Parathyroid adenoma (tissue), 2 donors: ENCODE results near the gene FXN.
"Not testable (repeated sequence)": the region's sequence is repeated elsewhere in the genome, so short reads cannot be mapped to it uniquely, and the experiment has no call there.

Source experiments
- H2AFZ ChIP-seq: fragments of 300-600 bp; sonication (generic); one replicate; pipeline ENCODE4 v1.7.0; 2017; ENCODE audit warnings: antibody characterized with exemption, mild to moderate bottlenecking
- H3K27ac ChIP-seq: fragments of 300-600 bp; sonication (generic); one replicate; pipeline ENCODE4 v1.7.0; 2017
- H3K27me3 ChIP-seq: fragments of 300-600 bp; sonication (generic); one replicate; pipeline ENCODE4 v1.7.0; 2017; ENCODE audit warnings: low read length; ENCODE audit not compliant: control insufficient read depth, insufficient read depth
- H3K36me3 ChIP-seq: fragments of 300-600 bp; sonication (generic); one replicate; pipeline ENCODE4 v1.7.0; 2017; ENCODE audit warnings: low read length; ENCODE audit not compliant: control insufficient read depth, insufficient read depth
- H3K4me1 ChIP-seq: fragments of 300-600 bp; sonication (generic); one replicate; pipeline ENCODE4 v1.7.0; 2017; ENCODE audit warnings: control low read depth
- H3K4me2 ChIP-seq: fragments of 300-600 bp; sonication (generic); one replicate; pipeline ENCODE4 v1.7.0; 2017; ENCODE audit warnings: low read length
- H3K4me3 ChIP-seq: fragments of 300-600 bp; sonication (generic); one replicate; pipeline ENCODE4 v1.7.0; 2017; ENCODE audit warnings: low read depth, low read length
- H3K79me2 ChIP-seq: fragments of 300-600 bp; sonication (generic); one replicate; pipeline ENCODE4 v1.7.0; 2017; ENCODE audit warnings: control low read depth
- H3K9ac ChIP-seq: fragments of 300-600 bp; sonication (generic); one replicate; pipeline ENCODE4 v1.7.0; 2017; ENCODE audit warnings: mild to moderate bottlenecking
- H3K9me3 ChIP-seq: fragments of 300-600 bp; sonication (generic); one replicate; pipeline ENCODE4 v1.7.0; 2017; ENCODE audit warnings: low read length; ENCODE audit not compliant: control insufficient read depth
- TF ChIP-seq, protein P1 (sequence below): fragments of 300-600 bp; sonication (generic); IDR thresholded peaks from one replicate; pipeline ENCODE4 v1.7.0; 2017; ENCODE audit warnings: antibody characterized with exemption, mild to moderate bottlenecking
- donor health status: primary hyperparathyroidism.

Gene FXN

DNA sequence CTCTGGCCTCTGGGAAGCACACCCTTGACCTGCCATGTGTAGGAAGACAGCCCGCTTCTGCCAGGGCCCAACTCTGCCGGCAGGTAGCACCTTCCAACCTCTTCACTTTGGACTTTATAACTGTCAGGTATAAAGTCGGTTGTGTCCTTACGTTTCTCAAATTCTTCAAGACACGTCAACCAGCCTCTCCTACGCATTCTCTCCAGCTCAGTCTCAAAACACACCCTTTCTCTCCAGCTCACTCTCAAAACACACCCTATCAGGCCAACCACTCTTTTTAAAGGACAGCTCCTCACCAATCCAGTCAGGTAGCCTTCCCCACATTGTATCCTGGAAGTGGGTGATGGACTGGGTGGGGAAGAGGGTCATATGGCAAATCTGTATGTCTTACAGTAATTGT lies 13.5 kb downstream of the FXN start:
- H3K27ac ChIP-seq = no peak overlapping the region
- no peaks in the 10 kb centered on the region for H3K27me3 ChIP-seq
- H3K36me3 ChIP-seq = no peaks in the 10 kb centered on the region
- no peak overlapping the region for H2AFZ ChIP-seq
- H3K4me1 ChIP-seq = no peaks in the 10 kb centered on the region
- TF ChIP-seq, protein P1, sequence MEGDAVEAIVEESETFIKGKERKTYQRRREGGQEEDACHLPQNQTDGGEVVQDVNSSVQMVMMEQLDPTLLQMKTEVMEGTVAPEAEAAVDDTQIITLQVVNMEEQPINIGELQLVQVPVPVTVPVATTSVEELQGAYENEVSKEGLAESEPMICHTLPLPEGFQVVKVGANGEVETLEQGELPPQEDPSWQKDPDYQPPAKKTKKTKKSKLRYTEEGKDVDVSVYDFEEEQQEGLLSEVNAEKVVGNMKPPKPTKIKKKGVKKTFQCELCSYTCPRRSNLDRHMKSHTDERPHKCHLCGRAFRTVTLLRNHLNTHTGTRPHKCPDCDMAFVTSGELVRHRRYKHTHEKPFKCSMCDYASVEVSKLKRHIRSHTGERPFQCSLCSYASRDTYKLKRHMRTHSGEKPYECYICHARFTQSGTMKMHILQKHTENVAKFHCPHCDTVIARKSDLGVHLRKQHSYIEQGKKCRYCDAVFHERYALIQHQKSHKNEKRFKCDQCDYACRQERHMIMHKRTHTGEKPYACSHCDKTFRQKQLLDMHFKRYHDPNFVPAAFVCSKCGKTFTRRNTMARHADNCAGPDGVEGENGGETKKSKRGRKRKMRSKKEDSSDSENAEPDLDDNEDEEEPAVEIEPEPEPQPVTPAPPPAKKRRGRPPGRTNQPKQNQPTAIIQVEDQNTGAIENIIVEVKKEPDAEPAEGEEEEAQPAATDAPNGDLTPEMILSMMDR = no peak
- H3K79me2 ChIP-seq = no peaks in the 10 kb centered on the region
- H3K4me2 ChIP-seq = no peak overlapping the region
- H3K9me3 ChIP-seq = no peaks in the 10 kb centered on the region
- H3K4me3 ChIP-seq = no peak overlapping the region
- no peak overlapping the region for H3K9ac ChIP-seq

DNA sequence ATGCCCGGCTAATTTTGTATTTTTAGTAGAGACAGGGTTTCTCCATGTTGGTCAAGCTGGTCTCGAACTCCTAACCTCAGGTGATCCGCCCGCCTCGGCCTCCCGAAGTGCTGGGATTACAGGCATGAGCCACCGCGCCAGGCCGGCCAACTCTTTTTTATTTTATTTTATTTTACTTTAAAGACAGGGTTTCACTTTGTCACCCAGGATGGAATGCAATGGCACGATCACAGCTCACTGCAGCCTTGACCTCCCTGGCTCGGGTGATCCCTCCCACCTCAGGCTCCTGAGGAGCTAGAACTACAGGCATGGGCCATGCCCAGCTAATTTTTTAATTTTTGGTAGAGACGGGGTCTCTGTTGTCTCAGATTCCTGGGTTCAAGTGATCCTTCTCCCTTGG lies 15.4 kb downstream of the FXN start:
- H3K79me2 ChIP-seq, H3K4me2 ChIP-seq, H3K9ac ChIP-seq, H3K4me1 ChIP-seq, H3K36me3 ChIP-seq, H3K27ac ChIP-seq, H3K4me3 ChIP-seq, H3K9me3 ChIP-seq, H2AFZ ChIP-seq, H3K27me3 ChIP-seq: not testable (repeated sequence)

DNA sequence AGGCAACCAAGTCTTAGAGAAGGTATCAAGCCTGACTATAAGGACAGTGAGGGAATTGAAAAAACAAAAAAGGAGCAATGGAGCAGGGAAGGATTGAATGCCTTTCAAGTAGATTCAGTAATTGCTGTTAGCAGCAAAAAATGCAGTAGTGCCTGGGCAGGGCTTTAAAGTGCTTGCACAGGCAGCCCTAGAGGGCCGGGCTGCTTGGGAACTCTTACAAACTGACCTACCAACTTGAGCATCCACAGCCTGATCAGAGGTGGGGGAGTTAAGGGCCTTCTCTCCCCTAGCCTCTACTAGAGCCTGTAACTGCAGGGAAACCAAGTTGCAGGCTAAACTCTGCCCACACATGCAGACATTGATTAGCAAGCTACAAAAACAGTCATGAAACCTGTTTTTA lies 19.4 kb downstream of the FXN start:
- H3K9ac ChIP-seq = no peak overlapping the region
- TF ChIP-seq, protein P1 = no peak
- H3K9me3 ChIP-seq = no peaks in the 10 kb centered on the region

DNA sequence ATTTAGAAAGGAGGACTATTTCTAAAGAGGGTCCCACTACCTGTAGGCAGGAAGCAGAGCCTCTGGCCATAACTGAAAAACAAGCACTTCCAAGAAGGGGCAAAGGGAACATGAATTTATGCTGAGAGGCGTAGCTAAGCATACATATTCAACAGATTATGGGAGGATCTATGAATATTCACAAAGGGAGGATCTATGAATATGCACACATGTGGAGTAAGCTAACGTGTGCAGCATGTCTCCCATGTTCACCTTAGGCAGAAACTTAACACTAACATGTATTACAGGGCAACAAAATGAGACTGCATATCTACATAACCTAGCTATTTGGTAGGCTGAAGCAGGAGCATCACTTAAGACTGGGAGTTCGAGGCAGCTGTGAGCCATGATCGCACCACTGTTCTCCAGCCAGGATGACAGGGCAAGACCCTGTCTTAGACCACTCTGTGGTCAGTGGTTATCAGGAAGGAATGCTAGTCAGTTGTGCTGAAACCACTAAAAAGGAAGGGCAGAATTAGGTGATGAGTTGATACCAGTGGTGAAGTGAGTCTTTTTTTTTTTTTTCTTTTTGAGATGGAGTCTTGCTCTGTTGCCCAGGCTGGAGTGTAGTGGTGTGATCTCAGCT lies 20.8 kb downstream of the FXN start:
- TF ChIP-seq, protein P1 = no peak
- peaks cover 5% of the 10 kb centered on the region for H3K79me2 ChIP-seq
- no peak overlapping the region for H3K27ac ChIP-seq
- no peak overlapping the region for H2AFZ ChIP-seq
- no peak overlapping the region for H3K4me3 ChIP-seq
- no peaks in the 10 kb centered on the region for H3K27me3 ChIP-seq
- H3K4me2 ChIP-seq = no peak overlapping the region
- no peaks in the 10 kb centered on the region for H3K9me3 ChIP-seq
- H3K36me3 ChIP-seq = no peaks in the 10 kb centered on the region
- no peak overlapping the region for H3K9ac ChIP-seq
- no peaks in the 10 kb centered on the region for H3K4me1 ChIP-seq

More for the DNA sequence above, 19.4 kb downstream of the FXN start:
- H3K4me1 ChIP-seq = no peaks in the 10 kb centered on the region
- no peaks in the 10 kb centered on the region for H3K36me3 ChIP-seq
- no peak overlapping the region for H2AFZ ChIP-seq
- H3K4me3 ChIP-seq = no peak overlapping the region
- no peak overlapping the region for H3K27ac ChIP-seq
- H3K4me2 ChIP-seq = no peak overlapping the region
- H3K27me3 ChIP-seq = no peaks in the 10 kb centered on the region
- peaks cover 5% of the 10 kb centered on the region for H3K79me2 ChIP-seq

DNA sequence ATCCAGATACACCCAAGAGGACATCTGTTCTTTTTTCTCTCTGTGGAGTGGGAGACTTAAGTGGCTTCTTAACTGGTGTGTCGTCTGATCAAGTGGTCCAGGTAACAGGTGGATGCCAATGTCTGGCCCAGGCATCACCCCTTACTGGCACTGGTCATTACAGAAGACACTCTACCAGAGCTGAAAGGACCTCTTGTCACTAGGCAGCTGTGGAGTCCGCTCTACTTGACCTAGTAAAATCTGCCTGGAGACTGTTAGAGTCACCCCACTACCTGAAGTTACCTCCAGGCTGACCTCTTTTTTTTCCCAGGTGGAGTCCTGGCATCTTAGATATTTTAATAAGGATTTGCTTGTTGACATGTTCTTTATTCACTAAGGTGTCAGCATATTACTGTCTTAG lies 22.5 kb downstream of the FXN start:
- H3K4me2 ChIP-seq = no peak overlapping the region
- no peak overlapping the region for H2AFZ ChIP-seq
- H3K27ac ChIP-seq = no peak overlapping the region
- TF ChIP-seq, protein P1 = no peak
- no peaks in the 10 kb centered on the region for H3K36me3 ChIP-seq
- no peaks in the 10 kb centered on the region for H3K4me1 ChIP-seq
- no peak overlapping the region for H3K9ac ChIP-seq
- H3K4me3 ChIP-seq = no peak overlapping the region
- no peaks in the 10 kb centered on the region for H3K27me3 ChIP-seq
- peaks cover 5% of the 10 kb centered on the region for H3K79me2 ChIP-seq
- H3K9me3 ChIP-seq = no peaks in the 10 kb centered on the region
